SK-N-MC (cell line): Measurements from ENCODE around the gene HES7.

Experiments used
- DNase-seq: peaks from one replicate; pipeline ENCODE4 v3.0.0-alpha.2; 2011; ENCODE audit warnings: low read depth, low spot score
- H3K27ac ChIP-seq: fragments of 200-600 bp; sonication (generic); 2 replicates; pipeline ENCODE4 v1.5.1; 2016; ENCODE audit warnings: mixed run types
- H3K36me3 ChIP-seq: fragments of 200-600 bp; sonication (generic); 2 replicates; pipeline ENCODE4 v1.6.1; 2017; ENCODE audit warnings: antibody characterized with exemption, low read length, mixed read lengths; ENCODE audit not compliant: insufficient read depth
- H3K4me3 ChIP-seq: fragments of 200-600 bp; sonication (generic); 2 replicates; pipeline ENCODE4 v1.5.1; 2016
- H3K9ac ChIP-seq: fragments of 200-600 bp; sonication (generic); 2 replicates; pipeline ENCODE4 v1.8.0; 2017; ENCODE audit warnings: mixed run types, mixed read lengths; ENCODE audit not compliant: insufficient read length
- H3K9me3 ChIP-seq: fragments of 200-600 bp; sonication (generic); 2 replicates; pipeline ENCODE4 v1.6.1; 2017; ENCODE audit warnings: low read depth, mild to moderate bottlenecking, antibody characterized with exemption, low read length, moderate library complexity, mixed read lengths
- EZH2 ChIP-seq: fragments of 200-600 bp; sonication (generic); IDR thresholded peaks from one replicate; pipeline ENCODE4 v1.6.1; 2017; ENCODE audit warnings: antibody characterized with exemption
- FOXP2 ChIP-seq: optimal IDR thresholded peaks from 2 replicates; pipeline ENCODE3; 2011; ENCODE audit warnings: mild to moderate bottlenecking, moderate library complexity; ENCODE audit not compliant: insufficient read depth; ENCODE audit errors: extremely low read length, control extremely low read depth
- POLR2AphosphoS5 ChIP-seq: IDR thresholded peaks from 2 replicates; pipeline ENCODE4 v1.6.1; 2012; ENCODE audit warnings: mild to moderate bottlenecking, low read depth, low read length, borderline replicate concordance

The HES7 gene

GRCh38 chr17:8076502-8077266 is 47.2 kb downstream of the HES7 start:
- Histone ChIP-seq H3K36me3 (no peaks in the 10 kb centered on the region), H3K9me3 (no peaks in the 10 kb centered on the region), H3K9ac (no peak overlapping the region), H3K4me3 (no peak overlapping the region), H3K27ac (no peak overlapping the region)
- TF ChIP-seq FOXP2 (no peak), EZH2 (no peak), POLR2AphosphoS5 (no peak)
- DNase-seq, result no peak

- TF ChIP-seq POLR2AphosphoS5, result no peak
- TF ChIP-seq FOXP2, result no peak
- no peak for TF ChIP-seq EZH2
- H3K9me3 ChIP-seq, result no peaks in the 10 kb centered on the region
- no peak overlapping the region for H3K9ac ChIP-seq
- H3K27ac ChIP-seq, result no peak overlapping the region
- no peaks in the 10 kb centered on the region for H3K36me3 ChIP-seq
- DNase-seq, result no peak
- no peak overlapping the region for H3K4me3 ChIP-seq
Measured at GRCh38 chr17:8075574-8076342, 48.1 kb downstream of the HES7 start.

DNA sequence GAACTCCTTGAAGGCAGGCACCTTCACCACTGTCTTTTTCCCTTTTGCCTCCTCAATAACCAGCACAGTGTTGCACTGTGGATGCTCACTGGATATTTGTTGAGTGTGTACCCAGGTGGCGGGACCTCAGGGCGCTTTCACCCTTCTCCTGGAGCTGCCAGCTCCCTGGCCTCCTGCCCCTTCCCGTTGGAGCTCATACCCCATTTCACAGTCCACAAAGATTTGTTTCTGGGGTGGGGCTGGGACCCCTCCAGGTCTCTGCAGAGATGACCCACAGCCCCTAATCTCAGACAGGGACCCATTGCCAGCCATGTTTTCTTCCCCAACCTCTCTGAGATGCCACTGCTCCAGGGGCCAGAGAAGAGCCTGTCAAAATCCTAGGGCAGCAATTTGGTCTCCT is 48.8 kb downstream of the HES7 start:
- H3K36me3 ChIP-seq, result no peaks in the 10 kb centered on the region
- no peak for TF ChIP-seq FOXP2
- no peak for TF ChIP-seq EZH2
- no peak for TF ChIP-seq POLR2AphosphoS5

DNA sequence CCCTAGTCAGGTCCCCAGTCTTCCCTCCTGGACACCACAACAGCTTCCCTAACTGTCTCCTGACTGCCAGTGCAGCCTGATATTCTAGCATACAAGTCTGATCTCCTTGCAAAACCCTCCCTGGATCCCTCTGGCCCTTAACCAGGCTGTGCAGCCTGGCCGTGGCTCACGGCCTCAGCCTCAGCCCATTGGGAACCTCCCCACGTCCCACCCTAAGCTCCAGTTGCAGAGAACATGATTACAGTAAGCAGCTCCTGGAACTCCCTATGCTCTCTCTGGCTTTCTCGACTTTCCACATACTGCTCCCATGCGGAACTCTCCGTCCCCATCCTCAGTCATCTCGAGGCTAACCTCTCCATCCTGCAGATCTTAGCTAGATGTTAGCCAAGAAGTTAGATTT is 49.4 kb downstream of the HES7 start:
- Histone ChIP-seq H3K27ac (no peak overlapping the region), H3K9me3 (no peaks in the 10 kb centered on the region), H3K36me3 (no peaks in the 10 kb centered on the region), H3K9ac (no peak overlapping the region), H3K4me3 (no peak overlapping the region)
- TF ChIP-seq EZH2 (no peak), FOXP2 (no peak), POLR2AphosphoS5 (no peak)
- DNase-seq, result no peak

More for the DNA sequence above, 48.8 kb downstream of the HES7 start:
- Histone ChIP-seq H3K9me3 (no peaks in the 10 kb centered on the region), H3K27ac (no peak overlapping the region), H3K9ac (no peak overlapping the region), H3K4me3 (no peak overlapping the region)
- no peak for DNase-seq

GRCh38 chr17:8073627-8074484 is 50.0 kb downstream of the HES7 start:
- Histone ChIP-seq H3K4me3 (no peak overlapping the region; the same call in 1 of the 2 replicates), H3K9me3 (no peaks in the 10 kb centered on the region), H3K27ac (no peak overlapping the region), H3K36me3 (no peaks in the 10 kb centered on the region), H3K9ac (no peak overlapping the region)
- no peak for DNase-seq
- no peak for TF ChIP-seq EZH2

GRCh38 chr17:8072729-8073461 is 51.0 kb downstream of the HES7 start:
- H3K27ac ChIP-seq, result no peak overlapping the region
- no peaks in the 10 kb centered on the region for H3K9me3 ChIP-seq
- no peak overlapping the region for H3K4me3 ChIP-seq
- TF ChIP-seq FOXP2 (no peak), POLR2AphosphoS5 (no peak), EZH2 (no peak)
- no peaks in the 10 kb centered on the region for H3K36me3 ChIP-seq
- no peak for DNase-seq
- H3K9ac ChIP-seq, result no peak overlapping the region

GRCh38 chr17:8072341-8072728 is 51.6 kb downstream of the HES7 start:
- TF ChIP-seq FOXP2, result no peak
- no peak for TF ChIP-seq EZH2
- no peak for TF ChIP-seq POLR2AphosphoS5
- no peak overlapping the region for H3K4me3 ChIP-seq
- no peaks in the 10 kb centered on the region for H3K36me3 ChIP-seq
- no peak overlapping the region for H3K27ac ChIP-seq
- DNase-seq, result no peak
- no peaks in the 10 kb centered on the region for H3K9me3 ChIP-seq
- no peak overlapping the region for H3K9ac ChIP-seq
